Breast epithelium (tissue), 4 donors: ENCODE results near the gene CRTAP. TPM values are rescaled to one million over a fixed set of nuclear protein-coding genes. Genes with fewer than 3 reads are reported as not detected.

Source experiments
- DNase-seq, 2 donors: peaks; one replicate each; pipeline ENCODE4 v3.0.0-alpha.2; 2019; ENCODE audit warnings: low spot score in 2 of 2
- H3K27ac ChIP-seq, 2 donors: fragments of 200-600 bp; sonication (generic) in 1 of 2; one replicate each; pipeline ENCODE4 v1.5.1; 2016 to 2019; ENCODE audit warnings: mild to moderate bottlenecking in 1 of 2
- H3K27me3 ChIP-seq, 2 donors: fragments of 200-600 bp; sonication (generic) in 1 of 2; one replicate each; pipeline versions ENCODE4 v1.5.1 to v1.6.0; 2017 to 2019; ENCODE audit warnings: control low read depth in 1 of 2, mild to moderate bottlenecking in 1 of 2
- H3K36me3 ChIP-seq: fragments of 200-600 bp; one replicate; pipeline ENCODE4 v1.5.1; 2019
- H3K4me1 ChIP-seq, 2 donors: fragments of 200-600 bp; sonication (generic); one replicate each; pipeline ENCODE4 v1.5.1; 2016 to 2019; ENCODE audit warnings: control low read depth in 1 of 2
- H3K4me3 ChIP-seq, 3 donors: fragments of 200-600 bp; sonication (generic); 1 replicate in 2 of 3; 2 replicates in 1 of 3; pipeline ENCODE4 v1.5.1; 2016 to 2019; ENCODE audit warnings: mild to moderate bottlenecking in 3 of 3, moderate library complexity in 2 of 3
- H3K9me3 ChIP-seq, 2 donors: fragments of 200-600 bp; sonication (generic) in 1 of 2; one replicate each; pipeline ENCODE4 v1.5.1; 2016 to 2019; ENCODE audit warnings: control low read depth in 1 of 2
- POLR2A ChIP-seq: fragments of 450-650 bp; IDR thresholded peaks from one replicate; pipeline ENCODE4 v1.6.1; 2016; ENCODE audit warnings: antibody characterized with exemption, mild to moderate bottlenecking, moderate library complexity
- POLR2AphosphoS5 ChIP-seq, 3 donors: sonication (generic); formaldehyde crosslinking; IDR thresholded peaks; one replicate each; pipeline ENCODE4 v1.6.1; 2017; ENCODE audit warnings: antibody characterized with exemption in 3 of 3
- intact Hi-C: fragments of 100-400 bp; cut with DNase I; formaldehyde crosslinking; loops from one replicate; pipeline ENCODE4 v1.15.1; 2023; ENCODE audit warnings: low total_unique reads
- total RNA-seq, 3 donors: library from RNA; depleted of rRNA; stranded (reverse); fragments of >200 nt; gene quantifications; one replicate each; pipeline ENCODE4 v1.1.0, GENCODE V29; 2016
- TF ChIP-seq, protein P1 (sequence below), 3 donors: fragments of 450-650 bp; IDR thresholded peaks; one replicate each; pipeline ENCODE4 v1.5.1; 2016 to 2017; ENCODE audit warnings: antibody characterized with exemption in 3 of 3, mild to moderate bottlenecking in 3 of 3, moderate library complexity in 3 of 3

CRTAP gene
- total RNA-seq, 3 donors from 2014 or later: 158 to 535 (median 180) TPM

GRCh38 chr3:33171580-33171979 lies 57.8 kb downstream of the CRTAP start:
- Histone ChIP-seq H3K4me1 (no peaks in the 10 kb centered on the region), H3K27me3 (no peaks in the 10 kb centered on the region), H3K9me3 (no peaks in the 10 kb centered on the region), H3K27ac (no peak overlapping the region), H3K36me3 (no peaks in the 10 kb centered on the region), H3K4me3 (no peak overlapping the region)
- intact Hi-C loops: no loop called here
- DNase-seq: no peak
- TF ChIP-seq POLR2AphosphoS5 (IDR thresholded peaks at IDR 0.05): no peak
- TF ChIP-seq, protein P1, sequence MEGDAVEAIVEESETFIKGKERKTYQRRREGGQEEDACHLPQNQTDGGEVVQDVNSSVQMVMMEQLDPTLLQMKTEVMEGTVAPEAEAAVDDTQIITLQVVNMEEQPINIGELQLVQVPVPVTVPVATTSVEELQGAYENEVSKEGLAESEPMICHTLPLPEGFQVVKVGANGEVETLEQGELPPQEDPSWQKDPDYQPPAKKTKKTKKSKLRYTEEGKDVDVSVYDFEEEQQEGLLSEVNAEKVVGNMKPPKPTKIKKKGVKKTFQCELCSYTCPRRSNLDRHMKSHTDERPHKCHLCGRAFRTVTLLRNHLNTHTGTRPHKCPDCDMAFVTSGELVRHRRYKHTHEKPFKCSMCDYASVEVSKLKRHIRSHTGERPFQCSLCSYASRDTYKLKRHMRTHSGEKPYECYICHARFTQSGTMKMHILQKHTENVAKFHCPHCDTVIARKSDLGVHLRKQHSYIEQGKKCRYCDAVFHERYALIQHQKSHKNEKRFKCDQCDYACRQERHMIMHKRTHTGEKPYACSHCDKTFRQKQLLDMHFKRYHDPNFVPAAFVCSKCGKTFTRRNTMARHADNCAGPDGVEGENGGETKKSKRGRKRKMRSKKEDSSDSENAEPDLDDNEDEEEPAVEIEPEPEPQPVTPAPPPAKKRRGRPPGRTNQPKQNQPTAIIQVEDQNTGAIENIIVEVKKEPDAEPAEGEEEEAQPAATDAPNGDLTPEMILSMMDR (IDR thresholded peaks at IDR 0.05): no peak
- no peak for TF ChIP-seq POLR2A

GRCh38 chr3:33173103-33173502 lies 59.3 kb downstream of the CRTAP start:
- no peaks in the 10 kb centered on the region for H3K4me1 ChIP-seq
- H3K36me3 ChIP-seq: no peaks in the 10 kb centered on the region
- intact Hi-C loops: no loop called here
- TF ChIP-seq POLR2A: no peak
- TF ChIP-seq POLR2AphosphoS5 (IDR thresholded peaks at IDR 0.05): no peak
- TF ChIP-seq, protein P1 (IDR thresholded peaks at IDR 0.05): no peak
- H3K4me3 ChIP-seq: no peak overlapping the region
- no peaks in the 10 kb centered on the region for H3K9me3 ChIP-seq
- no peaks in the 10 kb centered on the region for H3K27me3 ChIP-seq
- no peak for DNase-seq
- H3K27ac ChIP-seq: no peak overlapping the region

DNA sequence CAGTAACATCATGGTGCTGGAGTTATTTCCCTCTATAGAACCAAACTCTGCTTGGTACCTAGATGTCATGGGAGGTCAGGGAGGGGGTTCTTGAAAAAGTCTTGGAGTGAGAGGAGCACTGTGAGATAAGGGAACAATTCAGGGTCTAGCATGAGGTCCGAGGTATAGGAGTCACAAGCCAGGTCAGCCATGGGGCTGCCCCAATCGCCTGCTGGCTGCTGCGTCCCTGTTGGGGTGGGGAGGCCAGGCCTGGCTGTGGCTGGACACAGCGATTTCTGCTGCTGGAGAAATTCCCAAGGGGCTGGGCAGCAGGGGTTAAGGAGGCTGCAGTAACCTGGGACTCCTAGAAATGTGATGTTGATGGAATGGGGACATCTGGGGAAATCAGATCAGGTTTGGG lies 59.9 kb downstream of the CRTAP start:
- no peak overlapping the region for H3K27ac ChIP-seq
- H3K4me3 ChIP-seq: no peak overlapping the region
- H3K36me3 ChIP-seq: no peaks in the 10 kb centered on the region
- no peaks in the 10 kb centered on the region for H3K4me1 ChIP-seq
- intact Hi-C loops: no loop called here
- no peak for DNase-seq
- no peaks in the 10 kb centered on the region for H3K9me3 ChIP-seq
- TF ChIP-seq POLR2AphosphoS5 (IDR thresholded peaks at IDR 0.05): no peak
- TF ChIP-seq, protein P1 (IDR thresholded peaks at IDR 0.05): no peak
- TF ChIP-seq POLR2A: no peak
- H3K27me3 ChIP-seq: no peaks in the 10 kb centered on the region

DNA sequence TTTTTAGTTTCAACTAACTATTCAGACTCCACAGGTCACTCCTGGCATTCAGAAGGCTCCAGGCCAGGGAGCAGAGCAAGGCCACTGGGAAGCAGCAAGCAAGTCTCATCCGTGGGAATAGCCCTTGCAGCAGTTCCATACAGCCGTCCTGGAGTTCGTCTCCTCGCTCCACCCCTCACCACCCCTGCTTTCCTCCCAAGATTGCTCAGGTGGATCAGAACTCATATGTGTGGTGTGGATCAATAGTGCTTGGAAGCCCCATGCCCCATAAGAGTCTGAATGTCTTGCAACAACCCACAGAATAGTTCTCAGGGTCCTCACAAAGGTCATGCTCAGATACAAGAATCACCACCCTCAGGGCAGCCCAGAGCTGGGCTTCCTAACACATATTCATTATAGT lies 60.3 kb downstream of the CRTAP start:
- no peak for DNase-seq
- H3K27me3 ChIP-seq: no peaks in the 10 kb centered on the region

DNA sequence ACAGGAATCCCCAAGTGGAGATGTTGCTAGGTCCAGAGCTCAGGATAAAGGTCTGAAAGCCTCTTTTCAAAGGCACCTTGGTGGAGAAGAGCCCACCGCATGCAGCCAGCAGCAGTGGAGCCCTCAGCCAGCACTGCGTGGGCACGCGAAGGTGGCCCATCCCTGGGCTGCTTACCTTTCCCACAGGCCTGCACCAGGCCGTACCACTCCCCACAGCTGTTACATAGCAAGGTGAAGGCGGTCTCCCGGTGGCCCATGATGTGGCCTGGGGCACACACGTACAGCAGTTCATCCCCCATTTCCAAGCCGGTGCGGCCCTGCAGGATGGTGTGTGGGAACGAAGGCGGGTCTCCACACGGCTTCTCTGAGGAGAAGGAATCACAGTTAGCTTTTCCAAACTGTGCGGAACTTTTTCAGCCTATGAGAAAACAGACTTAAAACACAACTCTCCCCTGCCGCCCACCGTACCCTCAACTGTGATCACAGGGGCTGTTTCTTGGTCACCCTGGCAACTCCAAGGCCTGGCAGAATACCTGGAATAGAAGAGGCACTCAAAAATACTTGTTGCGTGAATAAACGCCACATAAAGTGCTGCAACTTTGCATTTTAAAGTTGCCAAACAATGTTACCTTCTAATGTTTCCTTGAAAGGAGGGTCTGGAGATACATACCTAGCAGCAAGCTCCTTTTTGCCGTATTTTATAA lies 61.0 kb downstream of the CRTAP start:
- Histone ChIP-seq H3K4me1 (no peaks in the 10 kb centered on the region), H3K4me3 (no peak overlapping the region), H3K27me3 (no peaks in the 10 kb centered on the region), H3K27ac (no peak overlapping the region), H3K9me3 (peaks cover 0 to 6% of the 10 kb centered on the region in 2 donors), H3K36me3 (no peaks in the 10 kb centered on the region)
- intact Hi-C loops: no loop called here
- no peak for DNase-seq
- TF ChIP-seq, protein P1 (IDR thresholded peaks at IDR 0.05): no peak
- TF ChIP-seq POLR2AphosphoS5 (IDR thresholded peaks at IDR 0.05) (no peak), POLR2A (no peak)

More for the DNA sequence above, 60.3 kb downstream of the CRTAP start:
- Histone ChIP-seq H3K9me3 (no peaks in the 10 kb centered on the region), H3K4me3 (no peak overlapping the region), H3K4me1 (no peaks in the 10 kb centered on the region), H3K27ac (no peak overlapping the region), H3K36me3 (no peaks in the 10 kb centered on the region)
- TF ChIP-seq POLR2A (no peak), POLR2AphosphoS5 (IDR thresholded peaks at IDR 0.05) (no peak)
- TF ChIP-seq, protein P1 (IDR thresholded peaks at IDR 0.05): no peak
- intact Hi-C loops: no loop called here
